Measurements from ENCODE around the gene SKAP2. TPM values are rescaled to one million over a fixed set of nuclear protein-coding genes. Genes with fewer than 3 reads are reported as not detected.

Gene SKAP2
- total RNA-seq, 1 experiment from 2014 or later = 30.7 TPM

DNA sequence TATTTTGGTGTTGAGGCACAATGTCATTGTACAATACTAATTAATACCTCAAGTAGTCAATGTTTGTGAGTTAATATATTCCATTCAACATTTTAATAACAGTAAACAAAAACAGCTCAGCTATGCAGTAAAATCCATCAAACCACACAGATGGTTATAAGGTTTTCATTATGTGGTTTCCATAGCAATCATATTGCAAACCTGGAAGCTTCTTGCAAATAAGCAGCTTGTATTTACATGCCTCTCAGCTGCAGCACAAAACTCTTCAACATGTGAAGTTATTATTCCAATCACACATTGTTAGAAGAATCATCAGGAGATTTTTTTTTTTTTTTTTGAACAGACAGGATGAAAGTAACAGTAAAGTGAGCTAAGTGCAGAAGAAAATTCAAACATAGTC is 170.2 kb downstream of the SKAP2 start:
- H4K20me1 ChIP-seq (ENCODE audit: insufficient read depth) = no peaks in the 10 kb centered on the region
- H3K36me3 ChIP-seq (ENCODE audit: control insufficient read depth in 1 of 2, insufficient read depth in 2 of 2, low read length in 2 of 2) = no peaks in the 10 kb centered on the region
- no peaks in the 10 kb centered on the region for H3K9me2 ChIP-seq (ENCODE audit: insufficient read depth)
- H3K4me2 ChIP-seq (ENCODE audit: low read length) = no peak overlapping the region
- no peak overlapping the region for H3K9ac ChIP-seq (ENCODE audit: low read length)
- POLR2A ChIA-PET = no interaction called here
- BruUV-seq (replicated peaks) = no TSS peak
- no peak overlapping the region for H3K27ac ChIP-seq (ENCODE audit: low read depth, low read length)
- RAD21 ChIA-PET (ENCODE audit: low non-redundant PET in 1 of 2, low total read pairs in 2 of 2, uncharacterized antibody in 2 of 2, unreplicated experiment in 2 of 2) = no interaction called here
- CTCF ChIA-PET = interaction anchor here (4.1 kb wide), 1 partner anchor 12 kb away, joined by 26 read pairs; no protein-coding TSS in a partner anchor
- DNase-seq (ENCODE audit: low read depth, low spot score) (no peak), ATAC-seq (no peak)
- no peaks in the 10 kb centered on the region for H3K27me3 ChIP-seq (ENCODE audit: insufficient read depth, low read length)
- TF ChIP-seq, protein P1, sequence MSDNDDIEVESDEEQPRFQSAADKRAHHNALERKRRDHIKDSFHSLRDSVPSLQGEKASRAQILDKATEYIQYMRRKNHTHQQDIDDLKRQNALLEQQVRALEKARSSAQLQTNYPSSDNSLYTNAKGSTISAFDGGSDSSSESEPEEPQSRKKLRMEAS (IDR thresholded peaks at IDR 0.05) = no peak
- TF ChIP-seq FOSL1 (IDR thresholded peaks at IDR 0.05; ENCODE audit: low read depth) (no peak), SP1 (IDR thresholded peaks at IDR 0.05; ENCODE audit: low read depth) (no peak), EGR1 (IDR thresholded peaks at IDR 0.05; ENCODE audit: low read depth) (no peak), JUND (IDR thresholded peaks at IDR 0.05) (no peak), TCF7L2 (IDR thresholded peaks at IDR 0.05; ENCODE audit: borderline replicate concordance, extremely low read depth, insufficient read depth, insufficient read length) (no peak)
- H3K79me2 ChIP-seq (ENCODE audit: insufficient read depth, low read length) = no peaks in the 10 kb centered on the region
- no peak overlapping the region for H3K4me3 ChIP-seq (replicated peaks in 1 of 2; ENCODE audit: low read depth in 1 of 2, low read length in 2 of 2)
- H3K9me3 ChIP-seq (ENCODE audit: control insufficient read depth in 1 of 2, insufficient read depth in 1 of 2, low read depth in 1 of 2, low read length in 2 of 2) = no peaks in the 10 kb centered on the region
- no peak overlapping the region for H2AFZ ChIP-seq (ENCODE audit: low read depth, low read length, poor library complexity, severe bottlenecking)
- no peaks in the 10 kb centered on the region for H3K4me1 ChIP-seq (ENCODE audit: control insufficient read depth in 1 of 2, insufficient read depth in 2 of 2, low read length in 2 of 2)
- intact Hi-C loops (cut with micrococcal nuclease) = no loop called here

DNA sequence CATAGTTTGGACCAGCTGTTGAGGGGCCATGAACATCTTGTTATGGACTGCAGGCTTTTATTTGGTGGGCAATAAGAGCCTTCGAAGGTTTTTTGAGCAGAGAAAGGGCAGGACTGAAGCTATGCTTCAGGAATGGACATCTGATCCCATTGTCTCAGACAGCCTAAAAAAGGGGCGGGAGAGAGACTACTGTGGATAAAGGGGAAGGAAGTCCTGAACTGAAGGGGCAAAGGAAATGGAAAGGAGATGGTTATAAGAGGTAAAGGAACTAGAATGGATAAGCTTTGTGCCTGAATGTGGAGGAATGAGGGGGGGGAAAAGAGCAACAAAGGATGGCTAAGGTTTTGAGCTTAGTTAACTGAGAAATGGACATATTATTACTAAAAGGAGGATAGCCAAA is 172.5 kb downstream of the SKAP2 start:
- intact Hi-C loops (cut with micrococcal nuclease) = no loop called here
- ATAC-seq = no peak
- Histone ChIP-seq H4K20me1 (ENCODE audit: insufficient read depth) (no peaks in the 10 kb centered on the region), H3K9ac (ENCODE audit: low read length) (no peak overlapping the region), H3K4me3 (replicated peaks in 1 of 2; ENCODE audit: low read depth in 1 of 2, low read length in 2 of 2) (no peak overlapping the region), H3K79me2 (ENCODE audit: insufficient read depth, low read length) (no peaks in the 10 kb centered on the region), H3K27me3 (ENCODE audit: insufficient read depth, low read length) (no peaks in the 10 kb centered on the region), H3K9me3 (ENCODE audit: control insufficient read depth in 1 of 2, insufficient read depth in 1 of 2, low read depth in 1 of 2, low read length in 2 of 2) (no peaks in the 10 kb centered on the region), H3K4me1 (ENCODE audit: control insufficient read depth in 1 of 2, insufficient read depth in 2 of 2, low read length in 2 of 2) (peaks cover under 1 to 2% of the 10 kb centered on the region in 2 experiments; a peak in 3 of 4 replicates), H2AFZ (ENCODE audit: low read depth, low read length, poor library complexity, severe bottlenecking) (no peak overlapping the region), H3K27ac (ENCODE audit: low read depth, low read length) (no peak overlapping the region), H3K36me3 (ENCODE audit: control insufficient read depth in 1 of 2, insufficient read depth in 2 of 2, low read length in 2 of 2) (no peaks in the 10 kb centered on the region), H3K9me2 (ENCODE audit: insufficient read depth) (no peaks in the 10 kb centered on the region), H3K4me2 (ENCODE audit: low read length) (no peak overlapping the region)
- no peak for DNase-seq (ENCODE audit: low read depth, low spot score)
- ChIA-PET CTCF (interaction anchor here (1.2 to 4.1 kb wide), 3 partner anchors 10 to 322 kb away, joined by 4 to 26 read pairs (median 4); no protein-coding TSS in a partner anchor), RAD21 (ENCODE audit: low non-redundant PET in 1 of 2, low total read pairs in 2 of 2, uncharacterized antibody in 2 of 2, unreplicated experiment in 2 of 2) (no interaction called here), POLR2A (no interaction called here)
- BruUV-seq (replicated peaks) = no TSS peak
- TF ChIP-seq CEBPB (IDR thresholded peaks at IDR 0.05; ENCODE audit: low read depth) = no peak
